ENCODE results near the gene MOAP1.
A peak's percentile ranks its signal among the peaks of the same experiment; 100 is the strongest.

MOAP1 gene

DNA sequence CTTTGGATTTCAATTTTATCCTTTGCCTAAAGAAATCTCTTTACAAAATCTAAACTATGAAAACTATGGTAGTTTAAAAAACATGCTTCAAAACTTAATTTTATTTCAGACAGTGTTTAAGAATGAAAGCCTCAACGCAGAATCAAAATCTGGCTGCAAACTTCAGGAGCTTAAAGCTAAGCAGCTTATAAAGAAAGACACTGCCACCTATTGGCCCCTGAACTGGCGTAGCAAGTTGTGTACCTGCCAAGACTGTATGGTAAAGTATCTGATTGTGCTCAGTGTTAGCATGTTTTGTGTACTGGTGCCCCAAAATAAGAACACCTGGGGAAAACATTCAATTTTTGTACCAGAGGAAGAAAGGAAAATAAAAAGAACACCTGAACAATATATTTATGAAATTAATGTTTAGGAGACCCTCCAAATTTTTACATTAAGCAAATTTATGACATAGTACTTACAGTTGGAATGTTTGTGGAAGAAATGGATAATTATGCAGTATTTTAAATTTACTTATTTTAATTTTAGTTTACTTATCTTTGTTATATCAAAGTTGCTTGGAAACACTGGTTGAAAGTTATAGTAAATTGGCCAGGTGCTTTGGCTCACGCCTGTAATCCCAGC, 34.5 kb upstream of the MOAP1 start:
- Histone ChIP-seq H3K27ac (ENCODE audit: low read length) (no peak overlapping the region), H3K4me1 (ENCODE audit: low read length) (no peaks in the 10 kb centered on the region)

DNA sequence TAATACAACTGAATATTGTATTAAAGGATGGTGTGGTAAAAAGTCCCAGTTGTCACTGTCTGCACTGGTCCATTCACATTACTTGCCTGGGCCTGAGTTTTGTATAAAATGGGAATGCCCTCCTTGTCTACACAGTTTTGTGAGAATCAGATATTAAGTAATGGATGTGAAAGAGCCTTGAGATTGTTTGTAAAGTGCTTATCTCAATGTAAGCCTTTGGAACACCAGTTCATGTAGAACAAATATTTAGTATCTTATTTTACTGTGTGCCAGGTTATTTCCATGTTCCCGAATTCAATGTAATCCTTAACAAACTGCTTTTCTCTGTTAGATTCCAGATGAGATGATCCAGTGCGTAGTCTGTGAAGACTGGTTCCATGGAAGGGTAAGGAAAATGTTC, 29.9 kb upstream of the MOAP1 start:
- TF ChIP-seq EZH2phosphoT487 (IDR thresholded peaks at IDR 0.05; ENCODE audit: low read depth), result no peak
- TF ChIP-seq, protein P1, sequence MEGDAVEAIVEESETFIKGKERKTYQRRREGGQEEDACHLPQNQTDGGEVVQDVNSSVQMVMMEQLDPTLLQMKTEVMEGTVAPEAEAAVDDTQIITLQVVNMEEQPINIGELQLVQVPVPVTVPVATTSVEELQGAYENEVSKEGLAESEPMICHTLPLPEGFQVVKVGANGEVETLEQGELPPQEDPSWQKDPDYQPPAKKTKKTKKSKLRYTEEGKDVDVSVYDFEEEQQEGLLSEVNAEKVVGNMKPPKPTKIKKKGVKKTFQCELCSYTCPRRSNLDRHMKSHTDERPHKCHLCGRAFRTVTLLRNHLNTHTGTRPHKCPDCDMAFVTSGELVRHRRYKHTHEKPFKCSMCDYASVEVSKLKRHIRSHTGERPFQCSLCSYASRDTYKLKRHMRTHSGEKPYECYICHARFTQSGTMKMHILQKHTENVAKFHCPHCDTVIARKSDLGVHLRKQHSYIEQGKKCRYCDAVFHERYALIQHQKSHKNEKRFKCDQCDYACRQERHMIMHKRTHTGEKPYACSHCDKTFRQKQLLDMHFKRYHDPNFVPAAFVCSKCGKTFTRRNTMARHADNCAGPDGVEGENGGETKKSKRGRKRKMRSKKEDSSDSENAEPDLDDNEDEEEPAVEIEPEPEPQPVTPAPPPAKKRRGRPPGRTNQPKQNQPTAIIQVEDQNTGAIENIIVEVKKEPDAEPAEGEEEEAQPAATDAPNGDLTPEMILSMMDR (IDR thresholded peaks at IDR 0.05; ENCODE audit: low read depth, low read length), result no peak
- Histone ChIP-seq H3K79me2 (ENCODE audit: low read length) (no peaks in the 10 kb centered on the region), H3K4me3 (ENCODE audit: low read length) (no peak overlapping the region), H2AFZ (ENCODE audit: low read depth, low read length) (no peak overlapping the region), H3K4me2 (ENCODE audit: low read length) (no peak overlapping the region), H3K27ac (ENCODE audit: low read length) (no peak overlapping the region), H3K9me3 (ENCODE audit: insufficient read depth, low read length) (no peaks in the 10 kb centered on the region), H3K27me3 (ENCODE audit: low read depth, low read length) (no peaks in the 10 kb centered on the region), H3K4me1 (ENCODE audit: low read length) (peaks cover 22% of the 10 kb centered on the region), H4K20me1 (ENCODE audit: insufficient read depth, low read length) (0 out of 2 replicates have a peak, but pooled peaks cover 3% of the 10 kb centered on the region), H3K9ac (ENCODE audit: low read length) (no peak overlapping the region), H3K36me3 (replicated peaks; ENCODE audit: low read depth, low read length) (peaks cover 12% of the 10 kb centered on the region)

More for the DNA sequence above, 34.5 kb upstream of the MOAP1 start:
- Histone ChIP-seq H3K4me3 (ENCODE audit: low read length) (no peak overlapping the region), H3K9me3 (ENCODE audit: insufficient read depth, low read length) (no peaks in the 10 kb centered on the region), H3K4me2 (ENCODE audit: low read length) (no peak overlapping the region), H3K27me3 (ENCODE audit: low read depth, low read length) (no peaks in the 10 kb centered on the region), H3K79me2 (ENCODE audit: low read length) (no peaks in the 10 kb centered on the region), H2AFZ (ENCODE audit: low read depth, low read length) (no peak overlapping the region), H3K9ac (ENCODE audit: low read length) (no peak overlapping the region), H4K20me1 (ENCODE audit: insufficient read depth, low read length) (no peaks in the 10 kb centered on the region), H3K36me3 (replicated peaks; ENCODE audit: low read depth, low read length) (peaks cover 16% of the 10 kb centered on the region)
- TF ChIP-seq, protein P1 (IDR thresholded peaks at IDR 0.05; ENCODE audit: low read depth, low read length), result peak; percentile 81
- TF ChIP-seq EZH2phosphoT487 (IDR thresholded peaks at IDR 0.05; ENCODE audit: low read depth), result no peak

DNA sequence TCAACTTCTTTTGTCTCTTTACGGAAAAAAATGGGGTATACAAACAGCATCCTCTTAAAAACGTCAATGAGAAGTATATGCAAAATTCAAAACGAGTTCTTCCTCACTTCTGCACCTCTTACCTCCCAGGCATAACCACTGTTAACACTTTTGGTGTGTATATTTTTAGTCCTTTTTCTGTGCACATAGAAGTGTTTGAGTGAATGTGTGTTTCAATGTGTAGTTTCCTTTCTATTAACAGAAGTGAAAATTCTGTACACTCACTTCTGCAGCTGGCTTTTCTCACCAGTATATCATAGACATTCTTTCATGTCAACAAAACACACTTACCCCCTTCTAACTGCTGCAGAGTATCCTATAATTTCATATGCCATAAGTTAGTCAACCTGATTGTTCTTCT, 27.7 kb upstream of the MOAP1 start:
- peak overlapping the region; percentile 64 for H3K27ac ChIP-seq (ENCODE audit: low read length)
- 0 out of 2 replicates have a peak, but pooled peaks cover 3% of the 10 kb centered on the region for H4K20me1 ChIP-seq (ENCODE audit: insufficient read depth, low read length)
- no peak overlapping the region for H3K4me3 ChIP-seq (ENCODE audit: low read length)
- TF ChIP-seq, protein P1 (IDR thresholded peaks at IDR 0.05; ENCODE audit: low read depth, low read length), result no peak
- TF ChIP-seq EZH2phosphoT487 (IDR thresholded peaks at IDR 0.05; ENCODE audit: low read depth), result no peak
- H3K4me2 ChIP-seq (ENCODE audit: low read length), result peak overlapping the region; percentile 40; the same call in 1 of the 2 replicates
- H3K27me3 ChIP-seq (ENCODE audit: low read depth, low read length), result no peaks in the 10 kb centered on the region
- peaks cover 9% of the 10 kb centered on the region for H3K36me3 ChIP-seq (replicated peaks; ENCODE audit: low read depth, low read length)
- H3K4me1 ChIP-seq (ENCODE audit: low read length), result peaks cover 33% of the 10 kb centered on the region
- H3K9ac ChIP-seq (ENCODE audit: low read length), result no peak overlapping the region
- peaks cover 18% of the 10 kb centered on the region for H3K79me2 ChIP-seq (ENCODE audit: low read length)
- no peaks in the 10 kb centered on the region for H3K9me3 ChIP-seq (ENCODE audit: insufficient read depth, low read length)
- no peak overlapping the region for H2AFZ ChIP-seq (ENCODE audit: low read depth, low read length)

DNA sequence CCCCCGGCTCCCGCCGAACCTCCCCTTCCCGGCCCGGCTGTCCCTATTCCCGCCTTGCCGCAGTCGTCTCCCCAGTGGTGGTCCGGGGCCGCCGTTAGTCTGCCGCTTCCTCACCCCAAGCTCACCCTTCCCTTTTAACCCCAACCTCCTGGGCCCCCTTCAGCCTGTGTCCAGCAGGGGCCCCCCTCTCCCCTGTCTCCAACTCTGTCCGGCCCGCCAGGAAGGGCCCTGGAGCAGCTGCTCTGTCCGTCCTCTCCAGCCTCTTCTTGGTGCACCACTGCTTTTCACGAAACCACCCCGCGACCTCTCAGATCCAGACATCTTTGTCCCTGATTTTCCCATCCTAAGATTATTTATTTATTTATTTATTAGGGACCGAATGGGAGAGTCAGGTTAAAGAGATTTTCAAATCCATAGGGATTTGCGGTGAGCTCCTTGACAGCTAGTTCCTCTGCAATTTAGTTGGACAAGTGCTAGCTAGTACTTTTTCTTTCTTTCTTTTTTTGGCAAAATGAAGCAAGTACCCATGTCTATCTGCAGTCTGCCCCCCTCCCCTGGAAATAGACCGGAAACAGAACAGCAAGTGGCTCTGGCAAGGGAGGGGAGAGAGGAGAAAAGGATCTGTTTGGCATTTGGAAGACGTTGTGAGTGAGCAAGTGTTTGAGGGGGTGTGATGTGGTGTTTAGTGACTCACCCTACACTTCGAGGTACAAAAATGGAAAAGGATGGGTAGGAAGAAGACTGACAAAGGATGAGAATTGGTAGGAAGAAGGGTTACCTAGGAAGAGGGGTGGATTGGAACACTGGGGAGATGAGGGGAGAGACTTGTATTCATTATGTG, 23.0 kb upstream of the MOAP1 start:
- Histone ChIP-seq H3K9ac (ENCODE audit: low read length) (peak overlapping the region; percentile 76), H3K9me3 (ENCODE audit: insufficient read depth, low read length) (no peaks in the 10 kb centered on the region), H2AFZ (ENCODE audit: low read depth, low read length) (peak overlapping the region; percentile 49; the same call in 1 of the 2 replicates), H3K36me3 (replicated peaks; ENCODE audit: low read depth, low read length) (peaks cover 12% of the 10 kb centered on the region), H3K27ac (ENCODE audit: low read length) (0 out of 2 replicates have a peak overlapping the region, but pooled peaks have one; percentile 18), H3K79me2 (ENCODE audit: low read length) (peaks cover 62% of the 10 kb centered on the region), H3K4me2 (ENCODE audit: low read length) (peak overlapping the region; percentile 77), H3K4me3 (ENCODE audit: low read length) (peak overlapping the region; percentile 90), H3K27me3 (ENCODE audit: low read depth, low read length) (no peaks in the 10 kb centered on the region), H3K4me1 (ENCODE audit: low read length) (peaks cover 40% of the 10 kb centered on the region), H4K20me1 (ENCODE audit: insufficient read depth, low read length) (0 out of 2 replicates have a peak, but pooled peaks cover 1% of the 10 kb centered on the region)
- TF ChIP-seq EZH2phosphoT487 (IDR thresholded peaks at IDR 0.05; ENCODE audit: low read depth), result no peak
- TF ChIP-seq, protein P1 (IDR thresholded peaks at IDR 0.05; ENCODE audit: low read depth, low read length), result peak; percentile 59

Measured in OCI-LY3 (cell line).